Peyer's patch (tissue), 4 donors: ENCODE data around the gene AMN1.

ENCODE experiments used
- CTCF ChIP-seq, 6 experiments: fragments of 450-650 bp in 4 of 6; fragments of 200-600 bp in 2 of 6; sonication (generic) in 1 of 6; IDR thresholded peaks; one replicate each; pipeline ENCODE4 v1.5.1; 2017 to 2019; ENCODE audit warnings: antibody characterized with exemption in 6 of 6, mild to moderate bottlenecking in 3 of 6, moderate library complexity in 1 of 6
- POLR2A ChIP-seq, 2 donors: fragments of 450-650 bp; IDR thresholded peaks; one replicate each; pipeline ENCODE4 v1.5.1; 2017; ENCODE audit warnings: antibody characterized with exemption in 2 of 2, mild to moderate bottlenecking in 2 of 2, moderate library complexity in 2 of 2

DNA sequence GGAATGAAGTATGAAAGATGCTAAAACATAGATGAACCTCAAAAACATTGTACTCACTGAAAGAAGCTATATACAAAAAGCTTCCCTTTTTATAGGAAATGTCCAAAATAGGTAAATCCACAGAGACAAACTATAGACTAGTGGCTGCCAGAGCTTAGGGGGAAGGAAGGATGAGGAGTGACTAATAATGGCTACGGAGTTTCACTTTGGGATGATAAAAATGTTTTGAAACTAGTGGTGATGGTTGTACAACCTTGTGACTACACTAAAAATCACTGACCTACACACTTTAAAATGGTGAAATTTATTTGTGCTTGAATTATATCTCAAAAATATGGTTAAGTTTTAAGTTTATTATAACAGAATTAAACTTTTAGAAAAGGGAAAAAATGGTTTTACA is 37.1 kb upstream of the AMN1 start:
- TF ChIP-seq POLR2A (IDR thresholded peaks at IDR 0.05): no peak
- no peak for TF ChIP-seq CTCF (IDR thresholded peaks at IDR 0.05)
